K562 (cell line): ENCODE data around the gene NTPCR. TPM values are rescaled to one million over a fixed set of nuclear protein-coding genes. Genes with fewer than 3 reads are reported as not detected.

Experiments used
- ATAC-seq: fragments of 200-7000 bp; cut with Tn5 transposase; 3 replicates; pipeline ENCODE4 v1.9.1; 2020; ENCODE audit warnings: moderate library complexity
- BruUV-seq: library from RNA; stranded (reverse); fragments of 400-500 nt; replicated peaks from 2 replicates; lab custom pipeline; 2021; lab: Mats Ljungman, UMichigan
- CTCF ChIA-PET: fragments of 300-600 bp; formaldehyde crosslinking; extraction: SDS; loops from one replicate; lab custom pipeline; 2021; ENCODE audit warnings: low intra/inter-chr PET ratio; lab: Yijun Ruan, JAX
- POLR2A ChIA-PET: fragments of 300-600, 350-650 bp; sonication (Branson Sonifier 250); formaldehyde crosslinking; extraction: SDS; loops from one replicate; lab custom pipeline; 2021; ENCODE audit warnings: antibody characterized with exemption, inconsistent platforms; lab: Yijun Ruan, JAX
- DNase-seq, 4 experiments: peaks; one replicate each; pipeline versions ENCODE4 v3.0.0 to v3.0.0-alpha.2; 2011 to 2018; ENCODE audit warnings: low spot score in 3 of 4, mixed read lengths in 3 of 4; ENCODE audit errors: extremely low read depth in 1 of 4
- FAIRE-seq: peaks from 2 replicates; lab custom pipeline; 2011; peaks lifted over from hg19 to GRCh38; lab: Jason Lieb, UNC
- H2AFZ ChIP-seq: 2 replicates; pipeline ENCODE4 v1.6.0; 2011; ENCODE audit warnings: low read depth, low read length, control low read depth, inconsistent platforms
- H3K27ac ChIP-seq: fragments of 200-600 bp; 3 replicates; pipeline ENCODE4 v1.8.0; 2011; ENCODE audit warnings: low read depth, mild to moderate bottlenecking, control low read depth, inconsistent platforms, low read length, moderate library complexity, mixed read lengths; ENCODE audit errors: extremely low read depth
- H3K27me3 ChIP-seq, 2 experiments: fragments of 300-600 bp in 1 of 2; 2 replicates in 1 of 2; 3 replicates in 1 of 2; pipeline versions ENCODE4 v1.6.0 to v1.8.0; 2011; ENCODE audit warnings: inconsistent platforms in 2 of 2, low read length in 2 of 2, mild to moderate bottlenecking in 1 of 2, mixed read lengths in 1 of 2, moderate library complexity in 1 of 2; ENCODE audit not compliant: control insufficient read depth in 2 of 2, insufficient read depth in 2 of 2
- H3K36me3 ChIP-seq: fragments of 300-600 bp; 3 replicates; pipeline ENCODE4 v1.8.0; 2011; ENCODE audit warnings: mild to moderate bottlenecking, low read length, inconsistent platforms; ENCODE audit not compliant: control insufficient read depth, insufficient read depth
- H3K4me1 ChIP-seq, 2 experiments: fragments of 200-600 bp in 1 of 2; replicated peaks in 1 of 2; 2 replicates in 1 of 2; 3 replicates in 1 of 2; pipeline versions ENCODE4 v1.5.1 to v1.8.0; 2011; ENCODE audit warnings: inconsistent platforms in 2 of 2, low read length in 2 of 2, mild to moderate bottlenecking in 1 of 2, mixed read lengths in 1 of 2, moderate library complexity in 1 of 2; ENCODE audit not compliant: control insufficient read depth in 2 of 2, insufficient read depth in 2 of 2
- H3K4me2 ChIP-seq: 2 replicates; pipeline ENCODE4 v1.6.1; 2011; ENCODE audit warnings: low read length, control low read depth, inconsistent platforms, mixed read lengths; ENCODE audit not compliant: insufficient read depth
- H3K4me3 ChIP-seq: fragments of 200-600 bp; sonication (generic), shearing (Covaris generic); 2 replicates; pipeline ENCODE4 v1.5.1; 2016; ENCODE audit warnings: control low read depth, inconsistent platforms
- H3K79me2 ChIP-seq: fragments of 200-600 bp; 3 replicates; pipeline ENCODE4 v1.8.0; 2011; ENCODE audit warnings: low read length, inconsistent platforms; ENCODE audit not compliant: control insufficient read depth, insufficient read depth
- H3K9ac ChIP-seq, 2 experiments: 2 replicates each; pipeline versions ENCODE4 v1.6.0 to v1.6.1; 2011; ENCODE audit warnings: low read depth in 2 of 2, low read length in 2 of 2, control low read depth in 1 of 2, inconsistent platforms in 1 of 2, mild to moderate bottlenecking in 1 of 2, mixed read lengths in 1 of 2; ENCODE audit not compliant: insufficient read depth in 1 of 2
- H3K9me1 ChIP-seq: one replicate; pipeline ENCODE4 v1.6.0; 2011; ENCODE audit warnings: inconsistent platforms, mild to moderate bottlenecking, low read length, moderate library complexity; ENCODE audit not compliant: control insufficient read depth, insufficient read depth
- H3K9me3 ChIP-seq: replicated peaks from 2 replicates; pipeline ENCODE4 v1.5.1; 2011; ENCODE audit warnings: low read depth, low read length, inconsistent platforms; ENCODE audit not compliant: control insufficient read depth, insufficient read depth
- H4K20me1 ChIP-seq: replicated peaks from 2 replicates; pipeline ENCODE4 v1.6.1; 2011; ENCODE audit warnings: low read length, inconsistent platforms, mixed read lengths; ENCODE audit not compliant: control insufficient read depth, insufficient read depth
- CXXC5 ChIP-seq: fragments of 250-450 bp; sonication (Bioruptor Pico); IDR thresholded peaks from 2 replicates; pipeline ENCODE4 v1.8.0; 2022; ENCODE audit warnings: inconsistent platforms, mild to moderate bottlenecking, moderate library complexity
- ELK3 ChIP-seq: fragments of 450-650 bp; formaldehyde crosslinking; IDR thresholded peaks from 2 replicates; pipeline ENCODE4 v1.4.0; 2020; ENCODE audit warnings: mild to moderate bottlenecking
- HNRNPLL ChIP-seq: fragments of 200-400 bp; formaldehyde crosslinking; IDR thresholded peaks from 2 replicates; pipeline ENCODE4 v1.6.1; 2017; ENCODE audit warnings: low read length, low read depth, mild to moderate bottlenecking; ENCODE audit not compliant: poor library complexity, severe bottlenecking
- HOMEZ ChIP-seq: fragments of 250-450 bp; sonication (Bioruptor Pico); IDR thresholded peaks from 2 replicates; pipeline ENCODE4 v1.4.0; 2020; ENCODE audit warnings: mild to moderate bottlenecking, moderate library complexity
- ZFP36 ChIP-seq: fragments of 150-350 bp; IDR thresholded peaks from 2 replicates; pipeline ENCODE4 v1.6.1; 2018; ENCODE audit warnings: low read length, low read depth; ENCODE audit not compliant: partially characterized antibody
- ZNF184 ChIP-seq: sonication (generic); formaldehyde crosslinking; IDR thresholded peaks from 2 replicates; pipeline ENCODE4 v1.5.0; 2020; ENCODE audit warnings: missing genetic modification reagents
- WGBS: fragments of 100-300 bp; shearing (Covaris generic); methylation state at CpG from one replicate; pipeline ENCODE4 v1.1.6; 2016; ENCODE audit warnings: low coverage, mixed read lengths; ENCODE audit not compliant: insufficient coverage; ENCODE audit errors: missing lambda C conversion rate; 5-methylcytosine and 5-hydroxymethylcytosine counted together
- in situ Hi-C: fragments of 300-500 bp; cut with MboI; formaldehyde crosslinking; loops from 4 replicates; pipeline ENCODE4 v1.15.0; 2018; ENCODE audit warnings: inconsistent platforms, mixed read lengths
- intact Hi-C: fragments of 100-400 bp; cut with micrococcal nuclease; formaldehyde crosslinking; loops from 2 replicates; pipeline ENCODE4 v1.14.2; 2022
- polyA plus RNA-seq, 8 experiments: library from polyadenylated mRNA; depleted of rRNA in 4 of 8; stranded (reverse) in 5 of 8; unstranded in 3 of 8; fragments of >200 nt; fragmentation: Nextera tagmentation in 2 of 8; fragmentation: Illumina TruSeq in 1 of 8; extraction: Ambion mirVana in 2 of 8; extraction: Trizol in 1 of 8; gene quantifications; 2 replicates each; pipeline versions ENCODE4 v1.2.1 to v1.2.3, GENCODE V29; 2011 to 2014; ENCODE audit warnings: inconsistent platforms in 1 of 8, missing spikeins in 1 of 8
- total RNA-seq, 7 experiments: library from RNA; depleted of rRNA in 6 of 7; stranded (reverse); fragments of >200 nt in 6 of 7; fragmentation: Illumina TruSeq in 2 of 7; extraction: Trizol in 2 of 7; gene quantifications; 2 replicates each; pipeline versions ENCODE4 v1.2.1 to v1.2.3, GENCODE V29; 2011 to 2021; ENCODE audit warnings: low replicate concordance in 1 of 7

Gene NTPCR
- total and polyA plus RNA-seq, 9 of the 15 experiments (the other 6 are each of a cell fraction or from before 2014, with no cell fraction given), result 19.3 to 105 (median 48.8) TPM

GRCh38 chr1:232906441-232906840 lies 44.0 kb upstream of the NTPCR start:
- DNase-seq, result no peak
- Histone ChIP-seq H3K27me3 (peaks cover 2 to 18% of the 10 kb centered on the region in 2 experiments; a peak in 3 of 5 replicates), H3K4me1 (no peaks in the 10 kb centered on the region), H3K9ac (no peak overlapping the region)
- POLR2A ChIA-PET, result no interaction called here
- no peak for ATAC-seq
- TF ChIP-seq HOMEZ (CRISPR knock-in tag) (no peak), ZFP36 (no peak), ZNF184 (CRISPR knock-in tag) (no peak), CXXC5 (CRISPR knock-in tag) (no peak), ELK3 (CRISPR knock-in tag) (no peak), HNRNPLL (no peak)
- TF ChIP-seq, all 486 proteins: peak for 0
- no peaks in the 10 kb centered on the region for H3K9me1 ChIP-seq
- H3K36me3 ChIP-seq, result no peaks in the 10 kb centered on the region
- intact Hi-C loops (no loop called here), in situ Hi-C loops (no loop called here)
- H3K27ac ChIP-seq, result no peak overlapping the region
- no peak overlapping the region for H3K4me3 ChIP-seq
- no peak overlapping the region for H3K4me2 ChIP-seq
- no peaks in the 10 kb centered on the region for H3K9me3 ChIP-seq
- WGBS, result 0% methylated on average over 6 of the region's 6 CpGs
- H3K79me2 ChIP-seq, result no peaks in the 10 kb centered on the region
- H2AFZ ChIP-seq, result no peak overlapping the region
- H4K20me1 ChIP-seq, result no peaks in the 10 kb centered on the region
- CTCF ChIA-PET, result no interaction called here
- no TSS peak for BruUV-seq
- no peak for FAIRE-seq
